Endothelial cell of hepatic sinusoid (primary cell): ENCODE data around the gene SYNJ2.

Experiments used
- in situ Hi-C: cut with HindIII; loops from 2 replicates; pipeline ENCODE4 v1.10.0; 2017; ENCODE audit warnings: low sequenced_read_pairs

SYNJ2 gene

GRCh38 chr6:157954150-157955117 is 27.2 kb upstream of the SYNJ2 start:
- in situ Hi-C loops: no loop called here

DNA sequence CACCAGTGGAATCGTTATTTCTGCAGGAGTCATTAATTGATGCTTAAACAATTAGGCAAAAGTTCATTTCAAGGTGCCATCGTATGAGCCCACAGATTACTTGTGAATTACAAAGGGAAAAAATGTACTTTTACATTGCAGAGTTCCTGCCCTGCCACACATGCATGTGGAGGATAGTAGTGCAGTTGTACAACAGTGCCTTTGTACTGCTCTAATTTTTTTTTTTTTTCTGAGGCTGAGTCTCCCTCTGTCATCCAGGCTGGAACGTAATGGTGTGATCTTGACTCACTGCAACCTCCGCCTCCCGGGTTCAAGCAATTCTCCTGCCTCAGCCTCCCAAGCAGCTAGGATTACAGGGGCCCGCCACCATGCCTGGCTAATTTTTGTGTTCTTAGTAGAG is 26.0 kb upstream of the SYNJ2 start:
- in situ Hi-C loops: no loop called here

DNA sequence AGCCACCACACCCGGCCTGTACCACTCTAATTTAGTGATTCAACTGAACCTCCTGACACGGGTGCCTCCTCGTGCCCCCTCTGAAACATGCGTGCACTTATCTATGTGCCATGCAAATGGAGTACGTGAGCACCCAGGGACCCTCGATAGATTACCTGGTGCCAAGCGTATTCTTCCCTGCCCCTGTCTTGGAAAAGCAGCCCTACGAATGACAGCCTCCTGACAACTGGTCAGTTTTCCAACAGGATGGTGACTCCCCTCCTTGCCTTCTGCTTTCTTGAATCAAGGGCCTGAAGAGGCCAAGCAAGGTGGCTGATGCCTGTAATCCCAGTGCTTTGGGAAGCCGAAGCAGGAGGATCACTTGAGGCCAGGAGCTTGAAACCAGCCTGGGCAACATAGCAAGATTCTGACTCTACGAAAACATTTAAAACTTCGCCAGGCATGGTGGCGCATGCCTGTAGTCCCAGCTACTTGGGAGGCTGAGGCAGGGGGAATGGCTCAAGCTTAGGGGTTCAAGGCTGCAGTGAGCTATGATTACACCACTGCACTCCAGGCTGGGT is 25.4 kb upstream of the SYNJ2 start:
- in situ Hi-C loops: no loop called here

- in situ Hi-C loops: no loop called here
These were observed 22.0 kb upstream of the SYNJ2 start for GRCh38 chr6:157959451-157960227.

GRCh38 chr6:157961153-157961831 is 20.4 kb upstream of the SYNJ2 start:
- in situ Hi-C loops: no loop called here

DNA sequence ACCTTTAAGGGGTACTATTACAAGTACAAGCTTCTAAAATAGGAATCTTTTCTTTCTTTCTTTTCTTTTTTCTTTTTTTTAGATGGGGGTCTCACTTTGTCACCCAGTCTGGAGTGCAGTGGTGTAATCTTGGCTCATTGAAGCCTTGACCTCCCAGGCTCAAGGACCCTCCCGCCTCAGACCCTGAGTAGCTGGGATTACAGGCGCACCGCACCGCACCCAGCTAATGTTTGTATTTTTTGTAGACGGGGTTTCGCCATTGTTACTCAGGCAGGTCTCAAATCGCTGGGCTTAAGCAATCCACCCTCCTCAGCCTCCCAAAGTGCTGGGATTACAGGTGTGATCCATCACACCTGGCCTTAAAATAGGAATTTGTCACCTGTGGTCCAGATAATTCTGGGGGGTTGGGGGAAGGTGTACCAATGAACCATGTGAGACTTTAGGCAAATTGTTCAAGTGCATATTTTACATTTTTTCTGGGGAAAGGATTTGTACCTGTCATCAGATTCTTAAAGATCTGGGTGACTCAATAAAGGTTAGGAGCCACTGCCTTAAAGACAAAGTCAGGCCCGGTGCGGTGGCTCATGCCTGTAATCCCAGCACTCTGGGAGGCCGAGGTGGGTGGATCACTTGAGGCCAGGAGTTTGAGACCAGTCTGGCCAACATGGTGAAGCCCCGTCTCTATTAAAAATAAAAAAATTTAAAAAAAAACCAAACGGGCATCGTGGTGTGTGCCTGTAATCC is 19.7 kb upstream of the SYNJ2 start:
- in situ Hi-C loops: no loop called here

DNA sequence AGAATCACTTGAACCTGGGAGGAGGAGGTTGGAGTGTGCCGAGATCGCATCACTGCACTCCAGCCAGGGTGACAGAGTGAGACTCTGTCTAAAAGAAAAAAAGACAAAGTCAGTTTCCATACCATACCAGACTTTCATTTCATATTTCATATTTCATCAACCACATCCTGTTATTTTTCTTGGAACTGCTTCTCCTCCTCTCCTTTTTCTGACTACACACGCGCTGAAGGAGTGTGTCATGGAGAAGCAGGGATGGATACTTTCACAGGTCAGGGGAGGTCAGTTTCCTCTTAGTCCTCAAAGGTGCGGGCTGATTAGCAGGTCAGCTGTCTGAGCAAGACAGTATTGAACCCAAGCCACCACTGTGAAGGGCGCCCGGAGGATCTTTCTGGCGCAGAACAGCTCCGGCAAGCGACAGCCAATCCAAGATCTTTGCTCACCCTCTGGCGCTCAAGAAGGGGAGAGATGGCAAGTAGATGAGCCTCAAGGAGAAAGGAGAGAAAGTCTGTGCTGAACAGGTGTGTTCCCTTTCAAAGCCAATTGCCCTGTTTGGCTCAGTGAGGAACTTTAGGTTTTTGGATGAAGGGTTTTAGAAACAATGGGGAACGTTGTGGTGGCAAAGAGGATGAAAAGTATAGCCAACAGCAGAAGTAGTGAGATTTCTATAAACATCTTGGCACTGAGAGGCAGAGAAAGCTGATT is 18.9 kb upstream of the SYNJ2 start:
- in situ Hi-C loops: no loop called here

GRCh38 chr6:157964100-157964499 is 17.6 kb upstream of the SYNJ2 start:
- in situ Hi-C loops: no loop called here

DNA sequence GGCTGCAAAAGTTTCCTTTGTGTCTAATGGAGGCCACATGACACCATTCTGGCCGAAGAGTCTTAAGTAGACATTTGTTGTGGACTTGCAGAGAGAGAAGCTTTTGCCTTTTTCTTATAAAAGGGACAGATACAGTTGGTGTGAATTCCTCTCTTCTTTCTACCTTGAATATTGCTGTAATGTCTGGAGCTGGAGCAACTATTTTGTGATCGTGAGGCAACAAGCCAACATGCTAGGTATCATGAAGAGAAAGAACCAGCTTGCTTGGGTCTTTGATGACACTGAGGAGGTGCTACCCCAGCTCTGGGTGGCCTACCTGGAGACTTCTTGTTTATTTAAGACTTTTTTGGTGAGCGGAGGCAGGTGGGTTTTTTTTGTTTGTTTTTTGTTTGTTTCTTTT is 16.3 kb upstream of the SYNJ2 start:
- in situ Hi-C loops: no loop called here

GRCh38 chr6:157966589-157966977 is 15.1 kb upstream of the SYNJ2 start:
- in situ Hi-C loops: no loop called here

DNA sequence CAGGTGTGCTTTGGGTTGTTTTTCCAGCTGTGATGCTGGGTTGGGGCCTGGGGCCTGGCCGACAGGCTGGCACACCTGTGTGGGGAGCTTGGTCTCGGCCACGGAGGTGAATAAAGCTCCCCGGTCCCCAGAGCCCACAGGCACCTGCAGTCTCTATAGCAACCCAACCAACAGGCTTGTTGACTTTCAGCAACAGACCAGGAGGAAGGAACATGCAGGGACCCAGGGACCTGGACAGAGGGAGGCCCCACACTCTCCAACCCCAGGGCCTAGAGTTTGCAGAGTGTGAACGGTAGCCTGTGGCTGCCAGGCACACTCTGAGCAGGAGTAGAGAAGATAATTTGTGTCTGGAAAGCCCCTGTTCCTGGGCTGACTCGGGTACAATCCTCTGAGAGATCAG is 14.6 kb upstream of the SYNJ2 start:
- in situ Hi-C loops: no loop called here

- in situ Hi-C loops: no loop called here
These were observed 14.2 kb upstream of the SYNJ2 start for GRCh38 chr6:157967486-157967885.

DNA sequence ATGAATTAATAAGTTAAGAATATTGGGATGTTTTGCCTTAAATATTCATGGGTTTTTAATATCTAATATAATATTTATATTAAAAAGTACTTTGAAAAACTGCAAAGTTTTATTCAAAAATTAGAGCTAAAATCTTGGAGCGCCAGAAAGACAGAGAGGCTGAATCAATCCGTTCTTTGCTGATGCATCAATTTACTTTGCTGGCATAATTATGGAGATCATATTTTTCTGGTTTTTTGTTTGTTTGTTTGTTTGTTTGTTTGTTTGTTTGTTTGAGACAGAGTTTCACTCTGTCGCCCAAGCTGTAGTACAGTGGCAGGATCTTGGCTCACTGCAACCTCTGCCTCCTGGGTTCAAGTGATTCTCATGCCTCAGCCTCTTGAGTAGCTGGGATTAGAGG is 9.5 kb upstream of the SYNJ2 start:
- in situ Hi-C loops: loop anchor here (5.0 kb wide), 3 partner anchors 60 to 90 kb away; no protein-coding TSS in a partner anchor

- in situ Hi-C loops: loop anchor here (5.0 kb wide), 3 partner anchors 58 to 92 kb away; no protein-coding TSS in a partner anchor
These were observed 7.2 kb upstream of the SYNJ2 start for GRCh38 chr6:157974341-157974894.

- in situ Hi-C loops: loop anchor here (5.0 kb wide), 3 partner anchors 57 to 93 kb away; no protein-coding TSS in a partner anchor
These were observed 6.7 kb upstream of the SYNJ2 start for GRCh38 chr6:157974967-157975366.

DNA sequence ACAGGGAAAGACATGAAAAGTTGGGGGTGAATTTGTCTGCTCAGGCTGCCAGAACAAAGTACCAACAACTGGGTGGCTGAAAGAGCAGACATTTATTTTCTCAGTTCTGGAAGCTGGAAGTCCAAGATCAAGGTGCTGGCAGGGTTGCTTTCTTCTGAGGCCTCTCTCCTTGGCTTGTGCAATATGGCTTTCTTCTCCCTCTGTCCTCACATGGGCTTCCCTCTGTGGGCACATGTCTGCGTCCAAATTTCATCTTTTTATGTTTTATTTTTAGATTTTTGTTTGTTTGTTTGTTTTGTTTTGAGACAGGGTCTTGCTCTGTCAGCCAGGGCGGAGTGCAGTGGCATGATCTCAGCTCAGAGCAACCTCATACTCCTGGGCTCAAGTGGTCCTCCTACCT is 6.2 kb upstream of the SYNJ2 start:
- in situ Hi-C loops: no loop called here

- in situ Hi-C loops: no loop called here
These were observed 5.1 kb upstream of the SYNJ2 start for GRCh38 chr6:157976345-157977175.

DNA sequence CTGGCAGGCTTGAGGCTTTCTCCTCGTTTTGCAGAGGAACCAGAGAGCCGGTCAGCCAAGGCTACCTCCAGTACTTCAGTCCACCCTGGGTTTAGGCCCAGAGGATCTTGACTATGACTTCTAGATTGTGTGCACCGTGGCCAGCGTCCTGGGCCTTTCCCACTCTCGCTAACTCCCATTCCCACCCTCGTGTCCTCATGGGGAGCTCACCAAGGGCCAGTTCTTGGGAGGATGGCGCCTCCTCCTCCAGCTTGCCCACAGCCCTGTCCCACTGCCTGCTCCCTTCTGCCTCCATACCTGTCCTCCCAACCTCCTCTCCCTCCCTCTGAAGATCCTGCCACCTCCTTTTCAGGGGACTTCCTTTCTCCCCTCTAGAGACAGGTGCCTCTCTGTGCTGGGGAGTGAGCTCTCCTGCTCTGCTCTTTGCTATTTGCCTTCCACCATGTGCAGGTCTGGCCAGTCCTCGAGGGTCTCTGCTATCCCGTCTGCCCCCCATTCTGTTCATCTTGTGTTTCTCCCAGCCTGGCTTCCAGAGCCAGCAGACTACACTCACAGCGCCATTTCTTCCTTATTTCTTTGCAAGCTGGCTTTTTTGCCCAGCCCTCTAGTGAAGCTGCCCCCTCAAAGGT is 4.4 kb upstream of the SYNJ2 start:
- in situ Hi-C loops: no loop called here
